ENCODE measurements around the gene HINT2.

The HINT2 gene

DNA sequence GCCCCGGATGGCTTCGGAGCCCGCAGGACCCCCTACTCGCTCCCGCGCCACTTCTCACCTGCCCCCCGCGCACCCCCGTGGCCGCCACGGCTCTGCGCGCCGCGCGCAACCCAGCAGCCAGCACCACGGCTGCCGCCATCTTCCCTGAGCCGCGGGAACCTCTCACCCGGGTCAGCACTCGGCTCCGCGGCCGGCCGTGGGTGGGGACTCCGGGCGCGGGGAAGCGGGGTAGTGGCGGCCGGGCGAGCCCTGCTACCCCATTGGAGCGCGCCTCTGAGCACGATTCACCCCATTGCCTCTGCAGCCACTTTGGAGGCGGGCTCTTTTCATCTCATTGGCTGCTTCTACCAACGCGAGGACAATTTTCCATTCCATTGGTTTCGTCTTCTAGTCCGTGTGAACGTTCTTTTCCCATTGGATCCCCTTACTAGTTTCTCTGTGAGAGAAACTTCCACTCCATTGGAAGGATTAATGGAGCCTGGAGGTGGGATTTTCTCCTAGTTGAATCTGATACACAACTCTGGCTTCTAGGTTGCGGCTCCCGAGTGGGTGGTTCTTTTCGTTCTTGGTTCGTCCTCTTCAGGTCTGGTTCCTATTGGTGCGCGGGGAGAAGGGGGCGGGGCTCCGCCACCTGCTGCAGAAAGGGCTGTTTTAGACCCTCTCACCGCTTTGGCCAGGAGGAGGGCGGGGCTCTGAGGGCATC, at the start of gene HINT2:
Gene HINT2, minus strand, starts transcription at position 202 of the 703 bp plus-strand sequence. Its CDS starts 63 bp downstream, at position 139.
- peak; percentile 97 for DNase-seq

DNA sequence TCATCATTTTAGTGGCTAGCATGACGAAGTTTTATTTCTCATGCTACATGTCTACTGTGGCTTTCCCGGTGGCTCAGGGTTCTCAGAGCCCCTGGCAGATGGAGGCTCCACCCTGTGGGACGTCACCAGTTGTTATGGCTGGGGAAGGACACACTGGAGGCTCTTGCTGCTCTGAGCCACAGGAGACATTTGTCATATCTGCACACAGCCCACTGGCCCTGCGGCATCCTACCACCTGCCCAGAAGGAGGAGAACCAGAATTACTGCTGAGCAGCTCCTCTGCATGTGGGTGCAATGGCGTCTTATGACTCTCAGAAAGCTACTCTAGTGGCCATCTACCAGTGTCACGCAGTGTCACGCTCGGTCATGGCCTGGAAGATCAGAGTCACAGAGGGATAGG, 48.7 kb upstream of the HINT2 start:
- DNase-seq, result no peak

DNA sequence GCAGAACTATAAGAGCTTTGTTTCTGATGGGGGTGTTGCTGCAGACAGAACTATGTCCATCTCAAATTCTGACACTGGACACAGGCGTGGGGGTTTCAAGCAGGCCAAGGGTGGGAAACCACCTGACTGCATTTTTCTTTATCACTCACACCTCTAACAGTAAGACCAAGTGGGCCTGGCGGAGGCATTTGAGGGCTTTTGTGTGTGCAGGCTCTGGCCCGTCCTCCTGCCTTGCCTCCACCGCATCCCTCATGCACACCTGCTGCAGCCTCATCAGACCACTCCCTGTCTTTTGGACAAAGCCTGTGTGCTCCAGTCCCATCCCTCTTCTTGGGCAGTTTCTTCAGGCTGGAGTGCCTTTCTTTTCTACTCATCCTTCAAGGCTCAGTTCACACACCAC, 47.5 kb upstream of the HINT2 start:
- no peak for DNase-seq

DNA sequence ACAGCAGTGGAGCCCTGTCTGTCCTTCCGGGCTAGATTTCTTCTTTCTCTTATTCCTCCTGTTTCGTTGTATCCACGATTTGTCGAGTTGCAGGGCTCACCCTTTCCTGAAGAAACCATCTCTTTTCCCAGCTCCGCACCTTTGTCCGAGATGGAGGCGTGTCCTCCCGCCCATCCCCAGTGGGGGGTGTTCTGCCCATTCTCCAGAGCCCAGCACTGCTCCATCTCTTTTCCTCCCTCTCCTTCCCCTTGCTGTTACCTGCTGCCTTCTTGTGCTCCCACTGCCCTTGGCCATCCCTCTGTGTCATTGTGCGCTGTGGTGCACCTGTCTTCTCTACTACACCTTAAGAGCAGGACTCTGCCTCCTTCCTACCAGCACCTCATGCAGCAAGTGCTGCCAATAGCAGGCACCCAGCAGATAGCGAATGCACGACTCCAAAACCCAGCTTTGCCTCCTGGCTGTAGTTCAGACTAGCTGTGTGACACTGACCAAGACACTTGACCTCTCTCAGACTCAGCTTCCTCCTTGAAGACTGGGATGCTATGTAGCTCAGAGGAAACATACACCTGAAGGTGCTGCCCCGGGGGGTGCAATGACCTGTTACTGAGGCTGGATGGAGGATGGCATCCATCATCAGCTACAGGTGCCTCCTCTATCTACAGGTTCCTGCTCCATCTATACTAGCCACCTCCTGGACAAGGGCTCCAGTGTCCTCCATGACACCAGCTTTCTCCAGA, 46.5 kb upstream of the HINT2 start:
- no peak for DNase-seq

DNA sequence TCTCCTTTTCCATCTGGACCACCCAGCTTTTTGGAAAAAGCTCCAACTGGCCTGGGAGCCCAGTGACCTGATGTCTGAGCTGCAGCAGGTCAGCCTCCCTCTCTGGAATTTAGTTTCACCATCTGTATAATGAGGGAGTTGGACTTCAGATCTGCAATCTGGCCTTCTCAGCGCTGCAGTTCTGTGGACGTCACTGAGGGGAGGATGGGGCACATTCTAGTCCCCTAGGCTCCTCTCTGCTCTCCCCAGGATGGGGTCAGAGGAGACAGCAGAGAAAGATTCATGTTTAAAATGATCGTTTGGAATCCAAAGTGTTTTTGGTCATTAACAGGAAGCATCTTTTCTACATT, 45.1 kb upstream of the HINT2 start:
- no peak for DNase-seq

DNA sequence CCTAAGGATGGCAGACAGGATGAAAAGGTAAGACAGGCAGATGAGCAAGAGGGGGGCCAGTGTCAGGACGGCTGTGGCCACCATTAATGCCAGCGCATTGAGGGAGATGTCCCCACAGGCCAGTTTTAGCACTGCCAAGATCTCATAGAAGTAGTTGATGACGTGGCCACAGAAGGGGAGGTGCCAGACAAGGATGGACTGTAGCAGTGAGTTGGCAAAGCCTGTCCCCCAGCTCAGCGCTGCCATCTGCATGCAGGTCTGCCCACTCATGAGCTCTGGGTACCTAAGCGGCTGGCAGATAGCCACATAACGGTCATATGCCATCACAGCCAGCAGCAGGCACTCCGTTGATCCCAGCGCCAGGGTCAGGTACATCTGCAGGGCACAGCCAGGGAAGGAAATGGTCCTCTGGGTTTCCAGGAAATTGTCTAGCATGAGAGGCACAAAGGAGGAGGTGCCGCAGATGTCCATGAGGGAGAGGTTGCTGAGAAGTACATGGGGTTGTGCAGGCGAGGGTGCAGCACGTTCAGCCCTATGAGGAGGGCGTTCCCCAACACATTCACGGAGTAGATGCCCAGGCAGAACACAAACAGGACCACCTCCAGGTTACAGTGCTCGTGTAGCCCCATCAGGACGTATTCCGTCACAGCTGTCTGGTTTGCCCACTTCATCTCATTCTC, 44.6 kb upstream of the HINT2 start:
- peak; percentile 30 for DNase-seq

DNA sequence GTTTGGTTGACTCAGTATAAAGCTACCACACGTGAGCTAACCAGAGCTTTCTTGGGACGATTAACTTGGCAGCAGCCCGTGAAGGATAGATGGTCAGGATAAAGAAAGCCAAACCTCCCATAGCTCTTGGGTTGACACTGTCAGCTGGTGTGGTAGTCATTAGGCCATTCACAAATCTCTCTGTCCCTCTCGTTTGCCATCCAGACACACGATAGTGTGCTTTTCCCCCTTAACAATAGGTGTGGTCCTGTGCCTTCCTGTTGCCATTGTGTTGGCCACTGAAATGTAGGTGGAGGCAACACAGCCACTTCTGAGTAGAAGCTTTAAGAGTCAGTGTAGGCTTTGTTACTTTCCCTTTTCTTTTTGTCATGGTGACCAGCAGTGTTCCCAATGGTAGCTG, 43.6 kb upstream of the HINT2 start:
- DNase-seq, result no peak

DNA sequence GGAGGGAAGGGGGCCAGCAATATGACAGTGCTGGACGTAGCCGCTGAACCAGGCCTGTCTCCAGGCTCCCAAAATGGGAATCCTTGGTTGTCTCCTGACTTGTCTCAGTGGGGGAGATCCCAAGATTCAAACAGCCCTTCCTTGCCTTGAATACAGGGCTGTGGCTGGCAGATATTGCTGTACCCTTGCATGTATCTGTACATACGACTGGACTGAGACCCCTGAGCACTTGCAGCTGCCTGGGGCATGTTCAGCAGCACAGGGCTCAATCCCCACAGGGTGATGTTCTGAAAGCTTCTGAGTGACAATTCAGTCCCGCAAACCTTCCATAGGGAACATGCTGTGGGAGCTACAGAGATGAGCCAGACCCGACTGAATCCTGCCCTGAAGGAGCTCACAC, 42.0 kb upstream of the HINT2 start:
- no peak for DNase-seq

DNA sequence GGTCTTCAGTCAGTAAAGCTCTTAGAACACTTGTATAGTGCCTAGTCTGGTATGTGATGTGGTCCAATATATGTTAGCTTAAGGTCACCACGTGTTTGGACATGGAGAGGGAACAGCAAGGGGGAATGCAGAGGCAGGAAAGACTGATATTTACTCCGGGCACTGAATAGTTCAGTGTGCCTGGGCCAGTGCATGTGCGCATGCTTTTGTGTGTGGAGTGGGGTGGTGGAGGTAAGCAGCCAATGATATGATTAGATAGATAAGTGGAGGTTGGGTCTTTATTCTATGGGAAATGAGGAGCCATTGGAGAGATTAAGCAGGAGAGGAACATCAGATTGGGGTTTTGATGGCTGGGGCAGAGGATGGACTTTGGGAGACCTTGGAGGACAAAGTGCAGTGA, 41.4 kb upstream of the HINT2 start:
- no peak for DNase-seq

DNA sequence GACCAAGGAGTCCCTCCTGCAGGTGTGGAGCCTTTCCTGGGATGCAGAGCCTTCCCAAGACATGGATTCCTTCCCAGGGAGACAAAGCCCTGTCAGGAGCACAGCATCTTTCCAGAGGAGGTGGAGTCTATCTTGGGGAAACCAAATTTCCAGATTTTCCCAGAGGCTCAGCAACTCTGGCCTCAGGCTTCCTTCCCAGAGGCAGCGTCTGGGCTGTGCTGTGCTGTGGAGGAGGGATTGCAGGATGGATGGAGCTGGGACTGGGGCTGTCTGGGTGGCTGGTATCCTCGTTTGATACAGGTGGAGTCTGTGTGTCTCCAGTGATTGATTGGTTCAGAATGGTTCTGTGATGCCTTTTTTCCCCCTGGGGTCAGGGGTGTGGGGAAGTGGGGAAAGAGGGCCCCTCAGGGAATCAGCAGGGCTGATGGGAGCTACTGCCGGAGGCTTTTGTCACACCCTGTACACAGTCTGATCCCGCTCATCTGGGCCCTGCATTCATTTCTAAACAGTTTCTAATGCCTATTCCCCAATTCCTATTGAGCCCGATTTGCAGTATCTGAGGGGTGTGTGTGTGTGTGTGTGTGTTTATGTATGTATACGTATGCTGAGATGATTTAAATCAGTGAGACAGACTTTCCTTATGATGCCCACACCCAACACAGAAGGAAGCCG, 39.4 kb upstream of the HINT2 start:
- no peak for DNase-seq

DNA sequence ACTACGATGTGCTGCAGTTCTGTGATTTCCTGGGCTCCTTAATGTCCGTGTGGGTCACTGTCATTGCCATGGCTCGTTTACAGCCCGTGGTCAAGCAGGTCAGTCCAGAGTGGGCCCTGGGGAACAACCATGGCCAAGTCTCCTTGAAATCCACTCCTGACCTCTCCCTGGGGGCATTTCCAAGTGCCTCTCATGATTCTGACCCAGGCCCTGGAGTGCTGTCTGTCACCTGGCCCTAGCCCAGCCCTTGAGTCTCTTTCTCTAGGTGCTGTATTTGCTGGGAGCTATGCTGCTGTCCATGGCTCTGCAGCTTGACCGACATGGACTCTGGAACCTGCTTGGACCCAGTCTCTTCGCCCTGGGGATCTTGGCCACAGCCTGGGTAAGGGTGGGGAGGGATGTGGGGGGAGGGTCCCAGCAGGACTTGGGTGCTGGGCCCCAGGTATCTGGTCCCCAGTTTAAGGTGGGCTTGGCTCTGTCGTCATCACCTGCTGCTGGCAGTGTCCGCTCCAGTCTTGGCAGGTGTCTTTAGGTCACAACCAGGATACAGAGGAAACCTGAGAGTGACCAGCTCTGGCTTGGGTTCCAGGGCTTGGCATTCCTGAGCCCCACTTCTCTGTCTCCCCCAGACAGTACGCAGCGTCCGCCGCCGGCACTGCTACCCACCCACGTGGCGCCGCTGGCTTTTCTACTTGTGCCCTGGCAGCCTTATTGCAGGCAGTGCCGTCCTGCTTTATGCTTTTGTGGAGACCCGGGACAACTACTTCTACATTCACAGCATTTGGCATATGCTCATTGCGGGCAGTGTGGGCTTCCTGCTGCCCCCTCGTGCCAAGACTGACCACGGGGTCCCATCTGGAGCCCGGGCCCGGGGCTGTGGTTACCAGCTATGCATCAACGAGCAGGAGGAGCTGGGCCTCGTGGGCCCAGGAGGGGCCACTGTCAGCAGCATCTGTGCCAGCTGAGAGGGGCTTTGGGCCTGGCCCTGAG, 38.3 kb upstream of the HINT2 start:
- no peak for DNase-seq

DNA sequence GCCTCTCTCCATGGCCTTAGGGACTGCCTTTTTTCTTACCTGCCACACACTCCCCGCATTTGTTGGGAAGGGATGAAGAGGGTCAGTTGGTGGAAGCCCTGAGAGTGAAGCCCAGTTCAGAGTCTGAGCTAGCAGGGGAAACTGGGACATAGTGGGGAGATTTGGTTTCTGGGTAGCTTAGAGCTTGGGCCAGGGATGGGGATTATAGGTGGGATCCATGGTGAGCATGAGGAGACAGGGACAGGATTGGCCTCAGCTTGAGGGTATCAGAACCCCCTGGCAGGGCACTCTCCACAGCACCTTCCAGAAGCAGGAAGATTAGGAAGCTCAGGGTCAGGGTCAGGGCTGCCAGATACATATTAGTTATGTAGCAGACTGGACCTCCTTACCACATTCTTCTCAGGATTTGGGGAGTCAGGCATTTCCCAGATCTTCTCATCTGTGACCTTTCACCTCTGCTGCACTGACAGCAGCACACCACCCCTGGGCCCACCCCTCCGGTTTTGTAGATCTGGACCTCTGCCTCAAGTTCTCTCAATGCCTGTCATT, 37.5 kb upstream of the HINT2 start:
- no peak for DNase-seq

DNA sequence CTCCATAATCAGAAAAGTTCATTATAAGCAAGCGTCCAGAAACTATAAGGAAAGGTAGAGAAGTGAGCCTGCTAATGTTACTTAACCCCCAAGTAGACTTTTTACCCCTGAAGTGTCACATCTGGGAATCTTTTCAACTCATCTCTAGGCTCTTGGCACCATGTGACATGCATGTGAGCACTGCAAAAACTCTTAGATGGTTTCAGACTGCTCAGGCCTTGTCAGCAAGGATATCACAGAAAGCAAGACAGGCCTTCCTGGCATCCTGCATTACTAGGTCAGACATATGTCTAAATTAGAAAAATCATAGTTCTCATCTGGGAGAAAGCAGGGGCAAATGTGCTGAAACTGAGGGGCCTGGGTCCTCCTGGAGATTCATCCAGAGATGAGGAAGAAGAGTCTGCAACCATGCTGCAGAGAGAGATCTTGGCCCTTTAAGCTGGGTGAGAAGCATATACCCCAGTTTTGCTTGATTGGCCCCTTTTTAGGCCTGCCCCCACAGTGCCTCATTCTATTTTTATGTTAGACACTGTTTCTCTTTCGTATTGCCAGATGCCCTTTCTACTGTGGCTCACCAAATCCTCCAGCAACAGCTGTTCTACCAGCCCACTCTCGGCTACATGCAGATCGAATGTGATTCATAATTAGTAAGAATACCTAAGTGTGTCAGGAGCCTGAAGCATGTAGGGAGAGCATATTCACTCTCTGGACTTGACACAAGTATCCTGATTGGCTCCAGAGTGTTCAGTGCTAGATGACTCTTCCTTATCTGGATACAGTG, 33.1 kb upstream of the HINT2 start:
- no peak for DNase-seq

DNA sequence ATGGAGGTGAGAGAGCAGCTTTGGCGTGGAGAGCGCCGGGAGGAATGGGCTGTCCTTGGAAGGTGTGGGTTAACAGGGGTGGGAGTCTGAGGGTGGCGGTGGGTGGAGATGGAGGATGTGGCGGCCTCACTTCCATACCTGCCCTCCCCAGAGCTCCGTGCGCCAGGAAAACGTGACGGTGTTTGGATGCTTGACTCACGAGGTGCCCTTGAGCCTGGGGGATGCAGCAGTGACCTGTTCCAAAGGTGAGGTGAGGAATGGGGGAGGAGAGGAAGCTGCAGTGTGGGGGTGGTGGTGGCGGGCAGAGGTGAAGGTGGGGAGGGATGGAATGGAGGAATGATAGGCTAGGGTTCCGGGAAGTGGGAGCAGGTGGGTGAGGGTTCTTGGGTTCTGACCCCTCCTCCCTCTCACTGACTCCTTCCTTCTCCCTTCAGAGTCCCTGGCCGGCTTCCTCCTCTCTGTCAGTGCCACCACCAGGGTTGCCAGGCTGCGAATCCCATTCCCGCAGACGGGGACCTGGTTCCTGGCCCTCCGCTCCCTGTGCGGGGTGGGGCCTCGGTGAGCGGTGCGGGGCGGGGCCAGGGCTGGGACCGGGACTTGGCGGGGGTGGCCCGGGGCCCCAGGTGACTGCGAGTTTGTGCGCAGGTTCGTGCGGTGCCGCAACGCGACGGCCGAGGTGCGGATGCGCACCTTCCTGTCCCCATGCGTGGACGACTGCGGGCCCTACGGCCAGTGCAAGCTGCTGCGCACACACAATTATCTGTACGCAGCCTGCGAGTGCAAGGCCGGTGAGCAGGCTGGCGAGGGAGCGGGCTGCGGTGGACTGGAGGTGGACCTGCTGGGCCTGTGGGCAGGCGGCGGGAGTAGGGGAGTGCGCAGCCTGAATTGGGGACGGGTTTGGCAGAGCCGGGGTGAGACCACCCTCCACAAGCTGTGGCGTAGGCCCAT, 31.3 kb upstream of the HINT2 start:
- no peak for DNase-seq

DNA sequence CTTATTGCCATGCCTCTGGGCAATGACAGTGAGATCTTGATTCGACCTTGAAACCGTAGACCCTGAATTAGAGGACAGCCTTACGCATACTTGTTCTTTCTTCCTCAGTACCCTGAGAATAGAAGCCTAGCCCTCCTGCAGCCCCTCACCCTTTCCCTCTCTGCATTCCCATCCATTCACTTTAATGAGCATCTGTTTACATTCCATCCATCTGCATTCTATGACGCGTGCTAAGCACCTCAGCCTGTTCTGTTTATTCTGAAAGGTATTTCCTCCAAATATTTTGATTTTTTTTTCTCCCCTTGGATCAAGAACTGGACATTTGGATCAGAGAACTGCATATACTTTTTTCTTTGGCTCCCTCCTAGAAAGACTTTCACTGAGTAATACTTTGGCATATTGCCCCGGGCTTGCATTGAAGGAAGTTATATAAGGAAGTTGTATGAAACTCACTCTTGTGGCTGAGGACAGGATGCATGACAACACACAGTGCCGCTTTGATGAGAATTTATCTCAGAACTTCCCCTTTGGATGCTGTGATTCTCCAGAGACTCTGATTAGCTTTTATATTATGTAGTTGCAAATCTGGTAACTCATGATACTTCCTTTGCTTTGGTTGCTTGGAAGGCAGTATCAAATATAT, 29.9 kb upstream of the HINT2 start:
- no peak for DNase-seq

DNA sequence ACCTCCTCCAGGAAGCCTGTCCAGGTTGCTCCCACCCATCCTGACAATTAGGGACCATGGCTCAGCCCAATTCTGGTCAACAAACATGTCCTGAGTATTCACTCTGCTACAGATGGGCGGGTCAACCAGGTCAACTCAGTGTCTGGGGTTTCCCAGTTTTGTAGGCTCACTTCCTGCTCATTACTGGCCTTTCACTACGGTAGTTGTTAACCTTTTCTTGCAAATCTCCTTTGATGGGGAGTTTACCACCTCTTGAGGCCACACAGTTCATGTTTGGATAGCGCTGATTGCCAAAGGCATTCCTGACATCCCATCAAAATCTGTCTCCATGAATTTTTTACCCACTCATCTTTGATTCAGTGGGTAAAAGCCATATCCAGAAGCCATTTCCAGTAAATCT, 28.0 kb upstream of the HINT2 start:
- DNase-seq, result no peak

DNA sequence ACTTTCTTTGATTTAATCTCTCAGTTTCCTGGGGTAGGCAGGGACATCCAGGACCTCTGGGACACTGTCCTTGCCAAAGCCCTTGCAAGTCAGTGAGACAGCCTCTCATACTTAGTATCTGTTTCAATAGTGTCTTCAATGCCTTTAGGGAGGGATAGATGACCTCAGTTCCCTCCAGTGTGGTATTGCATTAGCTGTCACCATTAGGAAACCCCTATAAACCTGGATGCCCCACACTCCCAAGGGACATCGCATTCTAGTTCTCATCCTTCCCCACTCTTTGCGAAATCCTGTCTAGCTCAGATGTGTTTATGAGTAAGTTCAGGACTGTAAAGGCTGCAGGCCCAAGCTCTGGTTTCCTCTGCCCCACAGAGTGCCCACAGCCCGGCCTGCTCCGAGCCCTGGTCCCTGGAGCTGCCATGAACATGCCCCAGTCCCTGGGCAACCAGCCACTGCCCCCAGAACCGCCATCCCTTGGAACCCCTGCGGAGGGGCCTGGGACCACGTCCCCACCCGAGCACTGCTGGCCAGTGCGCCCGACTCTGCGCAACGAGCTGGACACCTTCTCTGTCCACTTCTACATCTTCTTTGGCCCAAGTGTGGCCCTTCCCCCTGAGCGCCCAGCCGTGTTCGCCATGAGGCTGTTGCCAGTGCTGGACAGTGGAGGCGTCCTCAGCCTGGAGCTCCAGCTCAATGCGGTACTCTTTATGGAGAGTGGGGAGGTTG, 27.3 kb upstream of the HINT2 start:
- no peak for DNase-seq

DNA sequence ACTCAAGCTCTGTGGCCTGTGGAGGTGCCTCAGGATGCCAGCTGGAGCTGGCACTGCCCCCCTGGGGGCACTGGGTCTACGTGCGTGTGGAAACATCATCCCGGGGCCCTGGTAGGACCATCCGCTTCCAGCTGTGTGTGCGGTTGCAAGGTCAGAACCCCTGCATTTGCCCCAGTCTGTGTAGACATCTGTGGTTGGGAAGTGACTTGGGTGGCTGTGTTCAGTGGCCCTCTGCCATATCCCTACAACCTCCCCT, 26.7 kb upstream of the HINT2 start:
- no peak for DNase-seq

Data from NCI-H1105 (cell line).